Naive thymus-derived CD8-positive, alpha-beta T cell (primary cell): Measurements from ENCODE around the gene SUSD3. TPM values are rescaled to one million over a fixed set of nuclear protein-coding genes. Genes with fewer than 3 reads are reported as not detected.
A peak's percentile ranks its signal among the peaks of the same experiment; 100 is the strongest.

Experiments
- ATAC-seq, 2 donors: fragments of 150-1000 bp; cut with Tn5 transposase in 1 of 2; sonication (Bioruptor Pico), chemical (Tn5 transposase) in 1 of 2; 1 replicate in 1 of 2; 2 replicates in 1 of 2; pipeline ENCODE4 v1.10.0; 2021; ENCODE audit warnings: mild to moderate bottlenecking in 2 of 2, moderate library complexity in 2 of 2
- POLR2A ChIA-PET: fragments of 350-600 bp; sonication (Branson Sonifier 250); formaldehyde crosslinking; loops from one replicate; lab custom pipeline; 2021; ENCODE audit warnings: antibody characterized with exemption; lab: Charles Lee
- DNase-seq, 10 donors: peaks; one replicate each; pipeline versions ENCODE4 v3.0.0 to v3.0.0-alpha.2; 2020 to 2022
- H3K27ac Mint-ChIP-seq, 10 donors: one replicate each; pipeline ENCODE4 v1.8.0; 2020 to 2022; ENCODE audit warnings: mild to moderate bottlenecking in 10 of 10, mixed read lengths in 10 of 10, moderate library complexity in 4 of 10, inconsistent platforms in 1 of 10
- H3K27me3 Mint-ChIP-seq, 5 donors: one replicate each; pipeline ENCODE4 v1.8.0; 2021 to 2022; ENCODE audit warnings: mixed read lengths in 5 of 5
- H3K36me3 Mint-ChIP-seq, 3 donors: one replicate each; pipeline ENCODE4 v1.8.0; 2020 to 2022; ENCODE audit warnings: mixed read lengths in 3 of 3, mild to moderate bottlenecking in 2 of 3, inconsistent platforms in 1 of 3
- H3K4me1 Mint-ChIP-seq, 4 donors: one replicate each; pipeline ENCODE4 v1.8.0; 2021 to 2022; ENCODE audit warnings: mixed read lengths in 4 of 4
- H3K4me3 Mint-ChIP-seq, 10 donors: one replicate each; pipeline ENCODE4 v1.8.0; 2020 to 2022; ENCODE audit warnings: mild to moderate bottlenecking in 10 of 10, mixed read lengths in 10 of 10, moderate library complexity in 6 of 10, inconsistent platforms in 1 of 10
- H3K9me3 Mint-ChIP-seq, 9 donors: one replicate each; pipeline ENCODE4 v1.8.0; 2020 to 2022; ENCODE audit warnings: mixed read lengths in 9 of 9, mild to moderate bottlenecking in 3 of 9, inconsistent platforms in 1 of 9, moderate library complexity in 1 of 9
- polyA plus RNA-seq, 3 donors: library from polyadenylated mRNA; unstranded; fragments of 300-500 nt; fragmentation: Illumina TruSeq; gene quantifications; one replicate each; pipeline ENCODE4 v1.2.3, GENCODE V29; 2021
- total RNA-seq, 8 experiments: library from RNA in 2 of 8; stranded (reverse) in 2 of 8; gene quantifications; one replicate each; pipeline ENCODE4 v1.2.3 and lab custom pipeline; 2021 to 2026

SUSD3 gene
- total and polyA plus RNA-seq, 5 experiments from 2014 or later: 62.1 to 208 (median 86.7) TPM

GRCh38 chr9:93030642-93031628 lies 27.6 kb upstream of the SUSD3 start:
- Mint-ChIP-seq H3K4me3 (peak overlapping the region in 9 of 10 donors; percentile 1 to 65 (median 44)), H3K9me3 (no peaks in the 10 kb centered on the region), H3K27ac (peak overlapping the region; percentile 96 to 100 (median 98)), H3K27me3 (no peaks in the 10 kb centered on the region), H3K36me3 (peaks cover 5 to 68% (median 22%) of the 10 kb centered on the region in 3 donors), H3K4me1 (peaks cover 30 to 85% (median 78%) of the 10 kb centered on the region in 4 donors)
- no peak for ATAC-seq
- DNase-seq: no peak
- POLR2A ChIA-PET: interaction anchor here (0.7 to 15.4 kb wide), 7 partner anchors 9 to 63 kb away, joined by 3 to 608 read pairs (median 15); partner anchors contain the start of gene SUSD3

GRCh38 chr9:93031629-93032430 lies 26.7 kb upstream of the SUSD3 start:
- peaks cover 5 to 69% (median 22%) of the 10 kb centered on the region in 3 donors for H3K36me3 Mint-ChIP-seq
- POLR2A ChIA-PET: interaction anchor here (0.5 to 15.4 kb wide), 7 partner anchors 9 to 77 kb away, joined by 3 to 608 read pairs (median 5); partner anchors contain the start of gene SUSD3
- H3K4me1 Mint-ChIP-seq: peaks cover 29 to 84% (median 78%) of the 10 kb centered on the region in 4 donors
- no peaks in the 10 kb centered on the region for H3K9me3 Mint-ChIP-seq
- no peak for DNase-seq
- H3K27ac Mint-ChIP-seq: peak overlapping the region; percentile 91 to 100 (median 98)
- ATAC-seq: no peak
- no peaks in the 10 kb centered on the region for H3K27me3 Mint-ChIP-seq
- H3K4me3 Mint-ChIP-seq: peak overlapping the region in 5 of 10 donors; percentile 5 to 47 (median 27)

GRCh38 chr9:93032545-93032944 lies 26.0 kb upstream of the SUSD3 start:
- no peak for ATAC-seq
- POLR2A ChIA-PET: interaction anchor here (0.5 to 15.4 kb wide), 7 partner anchors 9 to 76 kb away, joined by 3 to 608 read pairs (median 5); partner anchors contain the start of gene SUSD3
- H3K9me3 Mint-ChIP-seq: no peaks in the 10 kb centered on the region
- peak overlapping the region; percentile 91 to 100 (median 98) for H3K27ac Mint-ChIP-seq
- peak overlapping the region in 6 of 10 donors; percentile 29 to 60 (median 50) for H3K4me3 Mint-ChIP-seq
- no peaks in the 10 kb centered on the region for H3K27me3 Mint-ChIP-seq
- peaks cover 5 to 71% (median 18%) of the 10 kb centered on the region in 3 donors for H3K36me3 Mint-ChIP-seq
- no peak for DNase-seq
- H3K4me1 Mint-ChIP-seq: peaks cover 28 to 80% (median 77%) of the 10 kb centered on the region in 4 donors

GRCh38 chr9:93033531-93033930 lies 25.0 kb upstream of the SUSD3 start:
- POLR2A ChIA-PET: interaction anchor here (0.6 to 15.4 kb wide), 6 partner anchors 8 to 30 kb away, joined by 3 to 608 read pairs (median 6); partner anchors contain the start of gene SUSD3
- Mint-ChIP-seq H3K4me1 (peaks cover 25 to 79% (median 75%) of the 10 kb centered on the region in 4 donors), H3K27ac (peak overlapping the region; percentile 80 to 94 (median 88)), H3K27me3 (no peaks in the 10 kb centered on the region), H3K36me3 (peaks cover 5 to 66% (median 17%) of the 10 kb centered on the region in 3 donors), H3K9me3 (no peaks in the 10 kb centered on the region), H3K4me3 (peak overlapping the region in 3 of 10 donors; percentile 41 to 51 (median 41))
- no peak for ATAC-seq
- DNase-seq: no peak

GRCh38 chr9:93035106-93035660 lies 23.3 kb upstream of the SUSD3 start:
- POLR2A ChIA-PET: interaction anchor here (0.5 to 8.2 kb wide), 11 partner anchors 10 to 178 kb away, joined by 3 to 159 read pairs (median 4); no protein-coding TSS in a partner anchor
- H3K4me3 Mint-ChIP-seq: no peak overlapping the region
- H3K9me3 Mint-ChIP-seq: no peaks in the 10 kb centered on the region
- DNase-seq (no peak), ATAC-seq (no peak)
- peaks cover 5 to 55% (median 12%) of the 10 kb centered on the region in 3 donors for H3K36me3 Mint-ChIP-seq
- peak overlapping the region in 6 of 10 donors; percentile 47 to 94 (median 90) for H3K27ac Mint-ChIP-seq
- no peaks in the 10 kb centered on the region for H3K27me3 Mint-ChIP-seq
- H3K4me1 Mint-ChIP-seq: peaks cover 31 to 79% (median 74%) of the 10 kb centered on the region in 4 donors

- Mint-ChIP-seq H3K27ac (peak overlapping the region; percentile 47 to 94 (median 76)), H3K27me3 (no peaks in the 10 kb centered on the region), H3K4me3 (peak overlapping the region in 1 of 10 donors; percentile 35), H3K9me3 (no peaks in the 10 kb centered on the region), H3K4me1 (peaks cover 28 to 79% (median 72%) of the 10 kb centered on the region in 4 donors), H3K36me3 (peaks cover 2 to 49% (median 9%) of the 10 kb centered on the region in 3 donors)
- ATAC-seq: no peak
- POLR2A ChIA-PET: interaction anchor here (0.5 to 8.2 kb wide), 13 partner anchors 9 to 179 kb away, joined by 3 to 159 read pairs (median 5); no protein-coding TSS in a partner anchor
- DNase-seq: no peak
Observed at GRCh38 chr9:93035821-93036351, 22.6 kb upstream of the SUSD3 start.

GRCh38 chr9:93036887-93037475 lies 21.5 kb upstream of the SUSD3 start:
- H3K9me3 Mint-ChIP-seq: no peaks in the 10 kb centered on the region
- POLR2A ChIA-PET: interaction anchor here (0.8 to 8.2 kb wide), 13 partner anchors 8 to 83 kb away, joined by 3 to 159 read pairs (median 7); no protein-coding TSS in a partner anchor
- H3K27ac Mint-ChIP-seq: peak overlapping the region; percentile 41 to 94 (median 90)
- H3K36me3 Mint-ChIP-seq: peaks cover 0 to 38% (median 3%) of the 10 kb centered on the region in 3 donors
- peaks cover 32 to 79% (median 71%) of the 10 kb centered on the region in 4 donors for H3K4me1 Mint-ChIP-seq
- H3K4me3 Mint-ChIP-seq: peak overlapping the region in 4 of 10 donors; percentile 7 to 52 (median 28)
- ATAC-seq: no peak
- H3K27me3 Mint-ChIP-seq: no peaks in the 10 kb centered on the region
- no peak for DNase-seq

- no peaks in the 10 kb centered on the region for H3K9me3 Mint-ChIP-seq
- H3K27ac Mint-ChIP-seq: peak overlapping the region in 6 of 10 donors; percentile 89 to 94 (median 92)
- peaks cover 0 to 33% (median 3%) of the 10 kb centered on the region in 3 donors for H3K36me3 Mint-ChIP-seq
- H3K4me1 Mint-ChIP-seq: peaks cover 32 to 77% (median 69%) of the 10 kb centered on the region in 4 donors
- no peak overlapping the region for H3K4me3 Mint-ChIP-seq
- ATAC-seq (no peak), DNase-seq (no peak)
- no peaks in the 10 kb centered on the region for H3K27me3 Mint-ChIP-seq
- POLR2A ChIA-PET: interaction anchor here (0.6 to 8.2 kb wide), 13 partner anchors 9 to 80 kb away, joined by 3 to 159 read pairs (median 7); no protein-coding TSS in a partner anchor
Observed at GRCh38 chr9:93037476-93037971, 21.0 kb upstream of the SUSD3 start.

GRCh38 chr9:93038918-93039317 lies 19.6 kb upstream of the SUSD3 start:
- H3K27ac Mint-ChIP-seq: peak overlapping the region; percentile 79 to 94 (median 92)
- peak overlapping the region in 3 of 10 donors; percentile 22 to 45 (median 32) for H3K4me3 Mint-ChIP-seq
- no peaks in the 10 kb centered on the region for H3K9me3 Mint-ChIP-seq
- POLR2A ChIA-PET: interaction anchor here (0.6 to 8.2 kb wide), 11 partner anchors 10 to 406 kb away, joined by 3 to 159 read pairs (median 6); no protein-coding TSS in a partner anchor
- H3K36me3 Mint-ChIP-seq: peaks cover 0 to 19% (median 0%) of the 10 kb centered on the region in 3 donors
- H3K27me3 Mint-ChIP-seq: no peaks in the 10 kb centered on the region
- no peak for ATAC-seq
- DNase-seq: no peak
- H3K4me1 Mint-ChIP-seq: peaks cover 36 to 81% (median 76%) of the 10 kb centered on the region in 4 donors

- peak overlapping the region in 1 of 10 donors; percentile 22 for H3K4me3 Mint-ChIP-seq
- H3K9me3 Mint-ChIP-seq: no peaks in the 10 kb centered on the region
- H3K36me3 Mint-ChIP-seq: peaks cover 0 to 13% (median 0%) of the 10 kb centered on the region in 3 donors
- ATAC-seq (no peak), DNase-seq (no peak)
- POLR2A ChIA-PET: interaction anchor here (0.6 to 8.2 kb wide), 10 partner anchors 11 to 85 kb away, joined by 3 to 159 read pairs (median 9); no protein-coding TSS in a partner anchor
- peak overlapping the region; percentile 88 to 94 (median 92) for H3K27ac Mint-ChIP-seq
- peaks cover 36 to 84% (median 75%) of the 10 kb centered on the region in 4 donors for H3K4me1 Mint-ChIP-seq
- H3K27me3 Mint-ChIP-seq: no peaks in the 10 kb centered on the region
Observed at GRCh38 chr9:93039456-93039855, 19.0 kb upstream of the SUSD3 start.
